Measurements from ENCODE around the gene RWDD3.

GRCh38 chr1:95197616-95198252 is 36.3 kb upstream of the RWDD3 start:
- no peak for TF ChIP-seq POLR2A (IDR thresholded peaks at IDR 0.05; ENCODE audit: low read depth, low read length)
- no peak for TF ChIP-seq POLR2AphosphoS5 (IDR thresholded peaks at IDR 0.05; ENCODE audit: low read depth, low read length)
- TF ChIP-seq SPI1 (IDR thresholded peaks at IDR 0.05; ENCODE audit: low read depth, low read length), result no peak

Measured in GM12891 (cell line).